ENCODE data around the gene BARHL1. TPM values are rescaled to one million over a fixed set of nuclear protein-coding genes. Genes with fewer than 3 reads are reported as not detected.
"Not testable (repeated sequence)": the region's sequence is repeated elsewhere in the genome, so short reads cannot be mapped to it uniquely, and the experiment has no call there.

BARHL1 gene
- total RNA-seq, 1 donor from 2014 or later, result not detected

GRCh38 chr9:132554755-132555154 lies 27.7 kb upstream of the BARHL1 start:
- intact Hi-C loops (cut with DNase I), result no loop called here
- ATAC-seq (no peak), DNase-seq (ENCODE audit: low spot score) (no peak)

GRCh38 chr9:132555528-132555927 lies 26.9 kb upstream of the BARHL1 start:
- no peak for DNase-seq (ENCODE audit: low spot score)
- intact Hi-C loops (cut with DNase I), result no loop called here
- no peak for ATAC-seq

- no peak for ATAC-seq
- intact Hi-C loops (cut with DNase I), result no loop called here
- DNase-seq (ENCODE audit: low spot score), result no peak
Observed at GRCh38 chr9:132556235-132556634, 26.2 kb upstream of the BARHL1 start.

GRCh38 chr9:132556714-132557113 lies 25.7 kb upstream of the BARHL1 start:
- ATAC-seq (no peak), DNase-seq (ENCODE audit: low spot score) (no peak)
- intact Hi-C loops (cut with DNase I), result no loop called here

GRCh38 chr9:132557159-132557558 lies 25.2 kb upstream of the BARHL1 start:
- ATAC-seq (no peak), DNase-seq (ENCODE audit: low spot score) (no peak)
- intact Hi-C loops (cut with DNase I), result no loop called here

GRCh38 chr9:132559711-132560110 lies 22.7 kb upstream of the BARHL1 start:
- ATAC-seq, result no peak
- intact Hi-C loops (cut with DNase I), result no loop called here
- DNase-seq (ENCODE audit: low spot score), result no peak

GRCh38 chr9:132560616-132561202 lies 21.7 kb upstream of the BARHL1 start:
- DNase-seq (ENCODE audit: low spot score), result no peak
- no peak for ATAC-seq
- intact Hi-C loops (cut with DNase I), result no loop called here

GRCh38 chr9:132562306-132562573 lies 20.2 kb upstream of the BARHL1 start:
- ATAC-seq (no peak), DNase-seq (ENCODE audit: low spot score) (no peak)
- intact Hi-C loops (cut with DNase I), result no loop called here

GRCh38 chr9:132564526-132564925 lies 17.9 kb upstream of the BARHL1 start:
- intact Hi-C loops (cut with DNase I), result no loop called here
- ATAC-seq, result no peak
- no peak for DNase-seq (ENCODE audit: low spot score)

- ATAC-seq; intact Hi-C loops (cut with DNase I); DNase-seq (ENCODE audit: low spot score): not testable (repeated sequence)
Observed at GRCh38 chr9:132568787-132569186, 13.6 kb upstream of the BARHL1 start.

GRCh38 chr9:132571806-132572600 lies 10.4 kb upstream of the BARHL1 start:
- intact Hi-C loops (cut with DNase I), result no loop called here
- ATAC-seq, result no peak
- no peak for DNase-seq (ENCODE audit: low spot score)

- ATAC-seq, result no peak
Observed at GRCh38 chr9:132572921-132573320, 9.5 kb upstream of the BARHL1 start.

GRCh38 chr9:132575005-132575609 lies 7.3 kb upstream of the BARHL1 start:
- peak; percentile 79 for DNase-seq (ENCODE audit: low spot score)
- peak; percentile 70 for ATAC-seq
- intact Hi-C loops (cut with DNase I), result no loop called here

More at GRCh38 chr9:132572921-132573320, 9.5 kb upstream of the BARHL1 start:
- intact Hi-C loops (cut with DNase I), result no loop called here
- DNase-seq (ENCODE audit: low spot score), result no peak

GRCh38 chr9:132575811-132576210 lies 6.6 kb upstream of the BARHL1 start:
- no peak for ATAC-seq

GRCh38 chr9:132577119-132577518 lies 5.3 kb upstream of the BARHL1 start:
- intact Hi-C loops (cut with DNase I), result no loop called here
- DNase-seq (ENCODE audit: low spot score) (no peak), ATAC-seq (no peak)

More at GRCh38 chr9:132575811-132576210, 6.6 kb upstream of the BARHL1 start:
- intact Hi-C loops (cut with DNase I), result no loop called here
- no peak for DNase-seq (ENCODE audit: low spot score)

- intact Hi-C loops (cut with DNase I), result no loop called here
- ATAC-seq, result no peak
- no peak for DNase-seq (ENCODE audit: low spot score)
Observed at GRCh38 chr9:132578367-132578932, 4.0 kb upstream of the BARHL1 start.

GRCh38 chr9:132579427-132579798 lies 3.0 kb upstream of the BARHL1 start:
- no peak for DNase-seq (ENCODE audit: low spot score)
- intact Hi-C loops (cut with DNase I), result no loop called here
- no peak for ATAC-seq

GRCh38 chr9:132582786-132583583 lies 579 bp downstream of the BARHL1 start:
- DNase-seq (ENCODE audit: low spot score), result no peak
- ATAC-seq, result no peak
- intact Hi-C loops (cut with DNase I), result no loop called here

- DNase-seq (ENCODE audit: low spot score), result no peak
- intact Hi-C loops (cut with DNase I), result no loop called here
- ATAC-seq, result no peak
Observed at GRCh38 chr9:132583584-132584304, 1.3 kb downstream of the BARHL1 start.
